HG03095 (cell line): ENCODE measurements around the gene SLU7.
"Not testable (repeated sequence)": the region's sequence is repeated elsewhere in the genome, so short reads cannot be mapped to it uniquely, and the experiment has no call there.

Experiments used
- ATAC-seq: cut with Tn5 transposase; IDR thresholded peaks from one replicate; pipeline ENCODE4 v1.9.1; 2021; ENCODE audit warnings: moderate library complexity; ENCODE audit not compliant: unreplicated experiment

The SLU7 gene

GRCh38 chr5:160451281-160451680 is 32.4 kb upstream of the SLU7 start:
- no peak for ATAC-seq

GRCh38 chr5:160450164-160450932 is 31.5 kb upstream of the SLU7 start:
- peak; percentile 57 for ATAC-seq

GRCh38 chr5:160449458-160449857 is 30.6 kb upstream of the SLU7 start:
- no peak for ATAC-seq

GRCh38 chr5:160448886-160449285 is 30.0 kb upstream of the SLU7 start:
- no peak for ATAC-seq

- no peak for ATAC-seq
Measured at GRCh38 chr5:160445751-160446150, 26.9 kb upstream of the SLU7 start.

- no peak for ATAC-seq
Measured at GRCh38 chr5:160445132-160445531, 26.3 kb upstream of the SLU7 start.

GRCh38 chr5:160444407-160444806 is 25.5 kb upstream of the SLU7 start:
- no peak for ATAC-seq

GRCh38 chr5:160442824-160443431 is 24.0 kb upstream of the SLU7 start:
- peak; percentile 25 for ATAC-seq

GRCh38 chr5:160441311-160441781 is 22.5 kb upstream of the SLU7 start:
- peak; percentile 15 for ATAC-seq

- ATAC-seq, result peak; percentile 53
Measured at GRCh38 chr5:160439205-160439600, 20.3 kb upstream of the SLU7 start.

- peak; percentile 26 for ATAC-seq
Measured at GRCh38 chr5:160438316-160439204, 19.7 kb upstream of the SLU7 start.

GRCh38 chr5:160437271-160437670 is 18.4 kb upstream of the SLU7 start:
- ATAC-seq, result no peak

- not testable (repeated sequence) for ATAC-seq
Measured at GRCh38 chr5:160436661-160437060, 17.8 kb upstream of the SLU7 start.

GRCh38 chr5:160436017-160436416 is 17.1 kb upstream of the SLU7 start:
- ATAC-seq, result no peak

GRCh38 chr5:160435532-160435931 is 16.7 kb upstream of the SLU7 start:
- no peak for ATAC-seq

GRCh38 chr5:160434022-160434531 is 15.2 kb upstream of the SLU7 start:
- ATAC-seq, result peak; percentile 82

GRCh38 chr5:160432787-160433186 is 13.9 kb upstream of the SLU7 start:
- no peak for ATAC-seq

- ATAC-seq, result no peak
Measured at GRCh38 chr5:160432196-160432595, 13.3 kb upstream of the SLU7 start.

- ATAC-seq, result no peak
Measured at GRCh38 chr5:160427607-160428006, 8.7 kb upstream of the SLU7 start.

GRCh38 chr5:160423099-160423498 is 4.2 kb upstream of the SLU7 start:
- ATAC-seq, result no peak

GRCh38 chr5:160421625-160422258 is 2.9 kb upstream of the SLU7 start, which contains the start of gene PTTG1:
Gene PTTG1 (plus strand): TSS chr5:160421855. CDS start chr5:160422313, 458 bp downstream.
- peak; percentile 76 for ATAC-seq
